Kidney tubule cell (primary cell): ENCODE measurements around the gene MED14.
A peak's percentile ranks its signal among the peaks of the same experiment; 100 is the strongest.

ENCODE experiments used
- DNase-seq: peaks from one replicate; pipeline ENCODE4 v3.0.0-alpha.2; 2018; ENCODE audit warnings: low spot score

MED14 gene

GRCh38 chrX:40663880-40664630 is 71.3 kb downstream of the MED14 start:
- no peak for DNase-seq

GRCh38 chrX:40663078-40663740 is 72.1 kb downstream of the MED14 start:
- no peak for DNase-seq

GRCh38 chrX:40661489-40661888 is 73.9 kb downstream of the MED14 start:
- no peak for DNase-seq

- DNase-seq, result no peak
Measured at GRCh38 chrX:40660381-40660780, 75.0 kb downstream of the MED14 start.

GRCh38 chrX:40653535-40653934 is 81.8 kb downstream of the MED14 start:
- no peak for DNase-seq

- DNase-seq, result no peak
Measured at GRCh38 chrX:40652664-40653063, 82.7 kb downstream of the MED14 start.

GRCh38 chrX:40651620-40652223 is 83.6 kb downstream of the MED14 start:
- DNase-seq, result peak; percentile 72

- peak; percentile 94 for DNase-seq
Measured at GRCh38 chrX:40647307-40648197, 87.8 kb downstream of the MED14 start, which contains the start of gene CXorf38. TSS of gene CXorf38 (minus strand) at chrX:40647561. CDS start at chrX:40647520, 41 bp downstream.

- peak; percentile 37 for DNase-seq
Measured at GRCh38 chrX:40646489-40647306, 88.6 kb downstream of the MED14 start.

- DNase-seq, result peak; percentile 77
Measured at GRCh38 chrX:40644821-40645358, 90.5 kb downstream of the MED14 start.

GRCh38 chrX:40644176-40644575 is 91.2 kb downstream of the MED14 start:
- peak; percentile 58 for DNase-seq

GRCh38 chrX:40637687-40638086 is 97.7 kb downstream of the MED14 start:
- peak; percentile 9 for DNase-seq

- no peak for DNase-seq
Measured at GRCh38 chrX:40632199-40632598, 103.1 kb downstream of the MED14 start.

- no peak for DNase-seq
Measured at GRCh38 chrX:40628506-40628905, 106.8 kb downstream of the MED14 start.

GRCh38 chrX:40625294-40625693 is 110.0 kb downstream of the MED14 start:
- no peak for DNase-seq

GRCh38 chrX:40623665-40624064 is 111.7 kb downstream of the MED14 start:
- DNase-seq, result no peak

- DNase-seq, result no peak
Measured at GRCh38 chrX:40623139-40623536, 112.2 kb downstream of the MED14 start, which contains the start of gene MPC1L. TSS of gene MPC1L (plus strand) at chrX:40623428. CDS start at chrX:40623566, 138 bp downstream.

GRCh38 chrX:40622479-40623138 is 112.7 kb downstream of the MED14 start:
- no peak for DNase-seq

- no peak for DNase-seq
Measured at GRCh38 chrX:40617566-40617965, 117.8 kb downstream of the MED14 start.

- no peak for DNase-seq
Measured at GRCh38 chrX:40615976-40616375, 119.4 kb downstream of the MED14 start.
